Measurements from ENCODE around the gene TMEM107. TPM values are rescaled to one million over a fixed set of nuclear protein-coding genes. Genes with fewer than 3 reads are reported as not detected.
"Not testable (repeated sequence)": the region's sequence is repeated elsewhere in the genome, so short reads cannot be mapped to it uniquely, and the experiment has no call there.

Gene TMEM107
- 37.8 and 60.6 TPM in 2 replicates for total RNA-seq (2014; rRNA removed; shearing (Covaris generic))

DNA sequence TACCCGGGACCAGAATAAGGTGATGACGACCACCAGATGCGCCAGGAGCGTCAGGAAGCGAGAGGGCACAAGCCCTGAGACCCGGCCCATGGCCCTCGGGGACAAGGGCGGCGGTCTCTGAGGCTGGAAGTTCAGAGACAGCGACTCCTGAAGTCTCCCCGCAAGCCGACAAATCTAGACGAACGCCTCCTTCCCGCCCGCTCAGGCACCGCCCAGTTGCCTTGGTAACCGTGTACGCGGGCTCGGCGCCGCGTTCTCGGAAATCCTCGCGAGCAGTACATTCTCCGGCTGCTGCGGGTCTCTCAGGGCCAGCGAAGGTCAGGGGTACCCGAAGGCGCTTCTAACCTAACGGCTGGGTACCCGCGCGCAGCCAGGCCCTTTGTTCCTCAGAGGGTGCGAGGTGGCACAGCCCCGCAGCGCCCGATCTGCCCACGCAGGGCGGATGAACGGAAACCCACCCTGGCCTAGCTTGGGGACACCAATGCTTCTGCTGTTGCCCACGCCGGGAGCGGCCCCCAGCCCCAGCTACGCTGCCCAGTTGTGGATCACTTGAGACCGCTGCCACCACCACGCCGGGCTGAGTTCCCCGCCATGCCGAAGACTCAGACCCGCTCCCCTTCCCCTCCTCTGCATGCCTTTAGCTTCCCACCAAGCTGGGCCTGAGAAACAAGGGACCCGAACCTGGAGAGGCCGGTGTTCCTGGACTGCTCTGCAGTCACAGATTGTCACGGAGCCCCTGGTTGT is at the start of gene TMEM107:
TMEM107 (minus strand) TSS at position 184 of the 744 bp plus-strand sequence; CDS start at position 90, 94 bp downstream.
- DNase-seq (ENCODE audit: low spot score), result peak; percentile 90
- in situ Hi-C loops (cut with HindIII; ENCODE audit: low sequenced_read_pairs), result no loop called here

DNA sequence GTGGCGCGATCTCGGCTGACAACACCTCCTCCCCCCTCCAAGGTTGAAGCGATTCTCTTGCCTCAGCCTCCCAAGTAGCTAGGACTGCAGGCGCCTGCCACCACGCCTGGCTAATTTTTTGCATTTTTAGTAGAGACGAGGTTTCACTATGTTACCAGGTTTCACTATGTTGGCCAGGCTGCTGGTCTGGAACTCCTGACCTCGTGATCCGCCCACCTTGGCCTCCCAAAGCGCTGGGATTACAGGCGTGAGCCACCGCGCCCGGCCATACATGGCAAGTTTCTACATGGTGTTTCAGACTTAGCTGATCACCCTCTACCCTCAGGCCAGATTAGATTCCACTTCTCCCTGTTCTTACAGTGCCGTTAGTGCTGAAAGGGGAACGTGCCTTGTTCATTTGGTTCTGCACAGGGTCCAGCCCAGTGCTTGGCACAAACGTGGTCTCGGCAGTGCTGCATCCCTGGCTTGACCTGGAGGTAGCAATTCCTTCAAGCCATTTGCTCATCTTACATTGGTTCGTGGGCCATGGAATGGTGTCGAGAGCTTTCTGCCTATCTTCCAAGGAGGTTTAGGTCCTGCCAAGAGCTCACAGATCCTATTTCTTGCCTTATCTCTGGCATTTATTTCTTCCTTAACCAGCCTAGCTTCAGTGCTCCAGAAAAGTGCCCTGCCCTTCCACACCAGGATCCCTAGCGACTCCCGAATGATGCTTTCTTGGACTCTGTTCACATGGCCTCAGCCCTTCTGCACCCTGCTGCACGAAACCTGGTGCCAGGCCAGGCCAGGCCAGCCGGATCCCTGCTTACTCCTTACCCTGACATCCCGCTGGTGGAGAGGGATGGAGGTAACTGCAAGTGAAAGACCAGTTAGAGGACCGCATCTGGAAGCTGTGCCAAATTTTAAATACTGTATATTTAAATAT is 49.0 kb upstream of the TMEM107 start:
- in situ Hi-C loops (cut with HindIII; ENCODE audit: low sequenced_read_pairs), result no loop called here
- no peak for DNase-seq (ENCODE audit: low spot score)

DNA sequence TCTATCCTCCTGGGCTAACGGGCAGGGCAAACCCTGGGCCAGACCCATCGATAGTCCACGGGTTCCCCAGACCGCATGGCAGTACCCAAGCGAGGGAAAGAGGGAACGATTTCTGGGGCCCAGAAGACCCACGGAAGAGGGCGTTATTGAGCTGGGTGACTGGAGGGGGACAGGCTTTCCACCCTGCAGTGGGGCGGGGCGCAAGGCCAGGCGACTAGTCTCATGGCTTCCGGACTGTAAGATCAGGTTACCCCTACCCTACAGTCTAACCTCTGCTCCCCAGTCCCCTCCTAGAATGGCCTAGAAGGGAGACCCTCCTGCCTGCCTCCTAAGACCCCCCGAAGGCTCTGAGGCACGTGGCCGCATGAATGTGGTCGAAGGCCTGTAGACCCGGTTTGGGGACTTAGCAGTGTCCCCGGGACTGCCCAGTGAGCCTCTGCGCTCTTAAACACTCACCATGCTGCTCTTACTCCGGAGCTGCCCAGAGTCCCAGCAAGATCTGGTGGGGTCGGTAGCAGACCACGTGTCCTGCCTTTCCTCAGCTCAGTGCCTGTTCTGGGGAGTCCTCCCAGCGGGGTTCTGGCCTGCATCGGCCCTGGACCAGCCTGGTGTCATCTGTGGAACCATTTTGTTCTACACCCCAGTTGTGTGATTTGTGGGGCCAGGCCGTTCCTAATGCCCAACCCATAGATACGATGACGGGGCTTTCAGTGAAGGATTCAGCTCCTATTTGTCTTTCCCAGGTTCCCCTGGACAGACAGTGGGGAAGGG is 47.4 kb upstream of the TMEM107 start:
- DNase-seq (ENCODE audit: low spot score), result peak; percentile 65
- in situ Hi-C loops (cut with HindIII; ENCODE audit: low sequenced_read_pairs), result no loop called here

- DNase-seq (ENCODE audit: low spot score), result peak; percentile 96
- in situ Hi-C loops (cut with HindIII; ENCODE audit: low sequenced_read_pairs), result no loop called here
Observed at GRCh38 chr17:8222630-8223355, 46.6 kb upstream of the TMEM107 start.

DNA sequence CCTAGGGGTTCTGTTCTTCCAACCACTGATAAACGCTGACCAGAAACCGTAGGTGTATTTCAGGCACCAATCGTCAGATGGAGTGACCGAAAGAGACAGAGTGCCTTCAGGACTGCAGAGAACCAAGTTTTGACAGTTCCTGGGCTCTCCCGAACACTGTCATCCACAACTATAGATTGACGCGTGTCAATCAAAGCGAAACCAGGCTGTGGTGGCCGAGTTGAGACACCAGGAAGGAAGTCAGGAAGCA is 46.1 kb upstream of the TMEM107 start:
- in situ Hi-C loops (cut with HindIII; ENCODE audit: low sequenced_read_pairs), result no loop called here
- no peak for DNase-seq (ENCODE audit: low spot score)

DNA sequence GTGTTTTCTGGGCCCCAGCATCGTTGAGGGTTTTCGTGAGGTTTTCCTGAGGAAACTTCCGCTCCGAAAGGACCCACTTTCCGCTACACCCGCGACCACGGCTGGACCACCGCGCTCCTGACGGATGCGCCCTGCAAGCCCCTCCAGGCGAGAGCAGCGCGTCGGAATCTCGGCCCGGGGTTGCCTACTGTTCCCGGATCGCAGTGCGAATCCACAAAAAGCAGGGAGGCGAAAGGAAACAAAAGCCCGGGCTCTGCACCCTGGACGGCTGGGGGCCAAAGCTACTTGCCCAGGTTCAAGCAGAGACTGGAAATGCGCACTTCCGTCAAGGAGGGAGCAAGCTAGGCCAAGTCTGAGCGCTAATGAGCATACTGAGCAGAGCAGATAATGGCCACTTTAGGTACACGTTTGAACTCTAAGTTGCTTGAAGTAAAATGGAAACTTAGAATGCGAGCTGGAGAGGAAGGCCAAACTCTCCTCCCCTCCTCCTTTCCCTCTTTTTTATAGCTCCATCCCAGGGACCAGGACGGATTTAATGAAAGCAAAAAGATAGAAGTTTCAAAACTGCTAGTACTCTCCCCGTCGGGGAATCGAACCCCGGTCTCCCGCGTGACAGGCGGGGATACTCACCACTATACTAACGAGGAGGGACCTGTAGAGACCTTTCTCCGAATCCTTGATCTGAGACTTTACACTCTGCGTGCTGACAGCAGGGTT is 45.6 kb upstream of the TMEM107 start:
- DNase-seq (ENCODE audit: low spot score), result peak; percentile 96
- in situ Hi-C loops (cut with HindIII; ENCODE audit: low sequenced_read_pairs), result no loop called here

GRCh38 chr17:8220783-8221662 is 44.8 kb upstream of the TMEM107 start:
- peak; percentile 97 for DNase-seq (ENCODE audit: low spot score)
- in situ Hi-C loops (cut with HindIII; ENCODE audit: low sequenced_read_pairs), result no loop called here

DNA sequence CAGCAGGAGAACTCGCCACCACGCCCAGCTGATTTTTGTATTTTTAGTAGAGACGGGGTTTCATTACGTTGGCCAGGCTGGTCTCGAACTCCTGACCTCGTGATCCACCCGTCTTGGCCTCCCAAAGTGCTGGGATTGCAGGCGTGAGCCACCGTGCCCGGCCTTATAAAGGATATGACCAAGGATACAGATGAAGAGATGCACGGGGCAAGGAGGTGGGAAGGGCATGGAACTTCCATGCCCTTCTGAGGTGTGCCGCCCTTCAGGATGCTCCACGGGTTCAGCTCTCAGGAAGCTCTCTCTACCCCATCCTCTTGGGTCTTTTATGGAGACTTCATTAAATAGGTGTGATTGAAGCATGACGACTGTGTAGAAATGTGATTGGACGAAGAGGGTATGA is 37.8 kb upstream of the TMEM107 start:
- DNase-seq (ENCODE audit: low spot score); in situ Hi-C loops (cut with HindIII; ENCODE audit: low sequenced_read_pairs): not testable (repeated sequence)

DNA sequence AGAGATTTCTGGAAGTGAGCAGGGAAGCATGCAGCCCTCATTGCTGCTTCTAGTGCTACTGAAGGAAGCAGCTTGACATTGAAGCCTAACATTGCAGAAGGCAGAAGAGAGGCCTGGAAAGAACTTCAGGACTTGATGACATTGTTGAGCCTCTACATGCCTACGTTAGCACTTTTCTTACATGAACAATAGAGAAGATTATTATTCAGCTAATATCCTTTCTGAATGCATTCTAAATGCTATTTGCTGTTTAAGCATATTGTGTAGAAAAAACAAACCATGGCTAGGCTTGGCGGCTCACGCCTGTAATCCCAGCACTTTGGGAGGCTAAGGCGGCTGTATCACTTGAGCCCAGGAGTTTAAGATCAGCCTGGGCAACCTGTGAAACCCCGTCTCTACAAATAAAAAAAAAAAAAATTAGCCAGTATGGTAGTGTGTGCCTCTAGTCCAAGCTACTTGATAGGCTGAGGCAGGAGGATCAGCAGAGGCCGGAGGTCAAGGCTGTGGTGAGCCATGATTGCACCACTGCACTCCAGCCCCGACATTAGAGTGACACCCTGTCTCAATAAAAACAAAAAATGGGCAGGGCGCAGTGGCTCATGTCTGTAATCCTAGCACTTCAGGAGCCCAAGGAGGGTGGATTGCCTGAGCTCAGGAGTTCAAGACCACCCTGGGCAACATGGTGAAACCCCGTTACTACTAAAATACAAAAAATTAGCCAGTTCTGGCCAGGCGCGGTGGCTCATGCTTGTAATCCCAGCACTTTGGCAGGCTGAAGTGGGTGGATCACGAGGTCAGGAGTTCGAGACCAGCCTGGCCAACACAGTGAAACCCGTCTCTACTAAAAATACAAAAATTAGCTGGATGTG is 36.4 kb upstream of the TMEM107 start:
- no peak for DNase-seq (ENCODE audit: low spot score)
- in situ Hi-C loops (cut with HindIII; ENCODE audit: low sequenced_read_pairs), result no loop called here

GRCh38 chr17:8210761-8211458 is 34.7 kb upstream of the TMEM107 start:
- in situ Hi-C loops (cut with HindIII; ENCODE audit: low sequenced_read_pairs), result no loop called here
- no peak for DNase-seq (ENCODE audit: low spot score)

DNA sequence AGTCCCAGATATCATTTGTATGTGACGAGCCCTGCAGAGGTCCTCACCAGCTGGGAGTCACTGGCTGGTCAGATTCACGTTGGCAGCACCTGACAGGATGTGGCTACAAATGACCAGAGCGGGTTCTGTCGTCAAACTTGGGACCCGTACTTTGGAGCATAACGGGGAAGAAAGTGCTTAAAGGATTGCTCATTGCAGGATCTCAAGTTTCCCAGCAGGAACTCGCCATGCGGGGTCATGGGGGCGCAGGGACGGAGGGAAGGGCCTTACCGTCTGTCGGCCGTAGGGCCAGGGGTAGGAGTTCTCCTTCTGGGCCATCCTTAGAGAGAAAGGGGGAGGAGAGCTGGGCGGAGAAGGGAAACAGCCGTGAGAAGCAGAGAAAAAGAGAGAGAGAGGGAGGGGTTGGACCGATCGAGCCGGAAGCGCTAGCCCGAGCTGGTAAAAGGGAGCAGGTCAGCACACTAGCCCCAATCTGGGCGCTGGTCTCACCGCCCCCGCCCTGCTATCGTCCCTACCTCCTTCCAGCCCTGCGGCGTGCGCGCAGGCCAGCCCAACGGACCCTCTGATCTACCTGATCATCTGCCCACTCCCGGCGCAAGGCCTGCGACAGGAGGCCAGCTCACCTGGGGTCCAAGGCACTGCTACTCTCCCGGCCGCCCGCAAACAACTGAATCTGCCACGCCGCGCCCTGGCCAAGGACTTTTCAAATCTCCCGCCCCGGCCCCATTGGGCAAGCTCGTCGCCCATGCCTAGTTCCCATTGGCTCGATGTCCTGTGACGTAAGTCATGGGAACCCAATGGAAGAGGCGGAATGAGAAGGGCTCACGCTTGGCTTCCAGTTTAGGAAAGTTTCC is 34.0 kb upstream of the TMEM107 start, which contains the start of gene AURKB:
AURKB (minus strand) TSS at position 669 of the 854 bp plus-strand sequence; CDS start at position 318, 351 bp downstream.
- in situ Hi-C loops (cut with HindIII; ENCODE audit: low sequenced_read_pairs), result no loop called here

GRCh38 chr17:8206536-8206935 is 30.4 kb upstream of the TMEM107 start:
- no peak for DNase-seq (ENCODE audit: low spot score)
- in situ Hi-C loops (cut with HindIII; ENCODE audit: low sequenced_read_pairs), result no loop called here

More for the DNA sequence above, 34.0 kb upstream of the TMEM107 start, which contains the start of gene AURKB:
- peak; percentile 95 for DNase-seq (ENCODE audit: low spot score)

- in situ Hi-C loops (cut with HindIII; ENCODE audit: low sequenced_read_pairs), result no loop called here
- no peak for DNase-seq (ENCODE audit: low spot score)
Observed at GRCh38 chr17:8204761-8205555, 28.8 kb upstream of the TMEM107 start.

- in situ Hi-C loops (cut with HindIII; ENCODE audit: low sequenced_read_pairs), result no loop called here
- peak; percentile 99 for DNase-seq (ENCODE audit: low spot score)
Observed at GRCh38 chr17:8192070-8192815, 16.1 kb upstream of the TMEM107 start.

Data from G401 (cell line).